ENCODE data around the gene DNASE1L3.

Gene DNASE1L3

GRCh38 chr3:58178528-58179234 is 32.1 kb downstream of the DNASE1L3 start:
- DNase-seq (ENCODE audit: low read depth in 2 of 2) = no peak

GRCh38 chr3:58177747-58178527 is 32.8 kb downstream of the DNASE1L3 start:
- peak; percentile 75 to 81 for DNase-seq (ENCODE audit: low read depth in 2 of 2)

- DNase-seq (ENCODE audit: low read depth in 2 of 2) = no peak
Observed at GRCh38 chr3:58176827-58177489, 33.8 kb downstream of the DNASE1L3 start.

- DNase-seq (ENCODE audit: low read depth in 2 of 2) = no peak
Observed at GRCh38 chr3:58176185-58176530, 34.6 kb downstream of the DNASE1L3 start.

GRCh38 chr3:58175437-58176184 is 35.2 kb downstream of the DNASE1L3 start:
- no peak for DNase-seq (ENCODE audit: low read depth in 2 of 2)

- no peak for DNase-seq (ENCODE audit: low read depth in 2 of 2)
Observed at GRCh38 chr3:58175187-58175436, 35.7 kb downstream of the DNASE1L3 start.

GRCh38 chr3:58173669-58174398 is 36.9 kb downstream of the DNASE1L3 start:
- no peak for DNase-seq (ENCODE audit: low read depth in 2 of 2)

GRCh38 chr3:58173029-58173668 is 37.6 kb downstream of the DNASE1L3 start:
- DNase-seq (ENCODE audit: low read depth in 2 of 2) = no peak

GRCh38 chr3:58171126-58171525 is 39.6 kb downstream of the DNASE1L3 start:
- no peak for DNase-seq (ENCODE audit: low read depth in 2 of 2)

GRCh38 chr3:58170376-58170775 is 40.4 kb downstream of the DNASE1L3 start:
- DNase-seq (ENCODE audit: low read depth in 2 of 2) = no peak

- DNase-seq (ENCODE audit: low read depth in 2 of 2) = no peak
Observed at GRCh38 chr3:58169371-58169770, 41.4 kb downstream of the DNASE1L3 start.

GRCh38 chr3:58168498-58168897 is 42.3 kb downstream of the DNASE1L3 start:
- no peak for DNase-seq (ENCODE audit: low read depth in 2 of 2)

GRCh38 chr3:58167431-58168351 is 43.1 kb downstream of the DNASE1L3 start:
- DNase-seq (ENCODE audit: low read depth in 2 of 2) = peak; percentile 19 to 25

GRCh38 chr3:58164906-58165821 is 45.6 kb downstream of the DNASE1L3 start:
- DNase-seq (ENCODE audit: low read depth in 2 of 2) = no peak

- DNase-seq (ENCODE audit: low read depth in 2 of 2) = no peak
Observed at GRCh38 chr3:58164199-58164879, 46.4 kb downstream of the DNASE1L3 start.

GRCh38 chr3:58163234-58163633 is 47.5 kb downstream of the DNASE1L3 start:
- DNase-seq (ENCODE audit: low read depth in 2 of 2) = no peak

GRCh38 chr3:58161435-58162398 is 49.1 kb downstream of the DNASE1L3 start:
- DNase-seq (ENCODE audit: low read depth in 2 of 2) = no peak
